Stimulated activated CD4-positive, alpha-beta T cell treated with anti-CD3 and anti-CD28 coated beads, TNF-alpha, amount 100 ng/mL, for 4 hours (primary cell): ENCODE data around the gene INTS6L.
A peak's percentile ranks its signal among the peaks of the same experiment; 100 is the strongest.
"Not testable (repeated sequence)": the region's sequence is repeated elsewhere in the genome, so short reads cannot be mapped to it uniquely, and the experiment has no call there.

Experiments used
- DNase-seq, 3 experiments: peaks; one replicate each; pipeline ENCODE4 v3.0.0-alpha.2; 2020; ENCODE audit warnings: low read depth in 3 of 3

INTS6L gene

DNA sequence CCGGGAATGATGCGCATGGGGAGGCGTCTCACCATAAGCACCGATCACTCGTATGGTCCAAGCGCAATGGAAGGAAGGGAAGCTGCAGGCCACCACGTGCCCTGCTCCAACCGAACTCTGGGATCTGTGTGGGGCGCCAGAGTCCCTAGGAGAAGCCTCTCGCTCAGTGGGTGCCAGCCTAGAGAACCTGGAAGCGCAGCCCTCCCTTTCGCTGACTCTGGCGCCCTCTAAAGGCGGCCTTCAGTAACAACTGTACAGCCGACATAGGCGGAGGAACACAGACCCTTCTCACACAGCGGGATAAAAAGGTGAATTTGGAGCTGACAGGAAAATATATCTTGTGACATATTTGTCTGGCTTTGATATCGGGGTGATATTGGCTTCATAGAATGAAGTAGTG is 76.0 kb downstream of the INTS6L start:
- peak in 2 of 3 experiments; percentile 4 to 9 for DNase-seq

DNA sequence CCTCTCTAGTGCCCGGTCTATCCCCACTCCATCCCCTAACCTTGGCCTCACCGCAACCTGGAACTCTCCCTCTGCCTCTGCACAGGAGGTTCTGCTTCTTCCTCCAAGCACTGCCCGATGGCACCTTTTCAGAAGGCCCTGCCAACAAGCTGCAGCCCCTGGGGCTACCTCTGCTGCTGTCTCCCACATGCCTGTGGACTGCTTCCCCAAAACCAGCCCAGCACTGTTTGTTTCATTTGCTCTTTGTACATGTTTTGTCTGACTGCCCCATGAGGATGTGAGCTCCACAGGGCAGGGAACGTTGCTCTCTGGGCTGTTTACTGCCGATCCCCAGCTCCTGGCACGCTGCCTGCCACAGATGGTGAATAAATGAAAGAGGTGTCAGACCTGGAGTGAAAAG is 85.4 kb downstream of the INTS6L start:
- DNase-seq = no peak

DNA sequence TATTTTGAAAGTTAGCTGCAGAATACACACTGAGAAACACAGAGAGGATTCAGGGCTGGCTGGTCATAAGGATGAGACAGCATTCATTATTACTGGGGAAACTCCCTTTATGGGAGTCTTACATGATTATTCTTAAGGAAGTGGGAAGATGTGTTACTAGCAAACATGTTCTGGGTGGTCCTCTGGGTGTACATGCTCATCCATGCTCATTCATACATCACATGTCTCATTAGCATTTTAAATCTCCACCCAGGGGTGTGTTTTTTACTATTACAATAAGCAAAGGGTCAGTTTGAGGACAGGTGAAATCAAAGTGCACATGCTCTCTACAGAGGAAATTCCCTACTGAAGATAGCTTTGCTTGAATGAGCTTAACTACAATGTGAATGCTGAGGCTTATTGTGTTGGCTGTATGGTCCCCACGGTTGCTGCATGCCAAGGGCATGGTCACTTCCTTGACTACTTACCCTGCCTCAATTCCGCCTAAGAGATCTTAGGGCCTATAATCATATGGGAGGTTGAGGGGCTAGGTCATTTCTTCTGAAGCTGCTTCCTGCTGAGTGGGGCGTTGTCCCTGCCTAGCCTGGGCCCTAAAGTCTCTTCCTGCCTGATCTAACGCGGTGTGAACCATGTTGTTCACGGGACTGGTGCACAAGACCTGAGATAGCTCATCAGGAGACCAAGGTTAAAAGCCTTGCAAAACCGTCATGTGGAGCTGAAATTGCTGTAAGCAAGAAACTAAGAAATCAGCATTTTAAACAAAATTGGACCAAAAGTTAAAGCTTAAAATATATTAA is 104.1 kb downstream of the INTS6L start:
- DNase-seq = not testable (repeated sequence)

DNA sequence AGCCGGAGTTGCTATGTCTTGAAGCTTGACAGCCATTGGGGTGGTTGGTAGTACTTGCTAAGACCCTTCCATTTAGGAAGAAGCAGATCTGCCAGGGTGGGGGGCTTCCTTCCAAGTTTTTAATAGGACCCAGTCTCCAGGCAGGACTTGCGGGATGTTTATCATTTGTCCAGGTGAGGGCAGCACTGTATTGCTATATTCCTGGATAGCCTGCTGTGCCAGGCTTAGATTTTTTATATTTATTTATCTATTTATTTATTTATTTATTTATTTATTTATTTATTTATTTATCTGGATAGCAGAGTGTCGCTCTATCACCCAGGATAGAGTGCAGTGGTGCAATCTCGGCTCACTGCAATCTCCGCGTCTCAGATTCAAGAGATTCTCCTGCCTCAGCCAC is 105.5 kb downstream of the INTS6L start:
- no peak for DNase-seq

DNA sequence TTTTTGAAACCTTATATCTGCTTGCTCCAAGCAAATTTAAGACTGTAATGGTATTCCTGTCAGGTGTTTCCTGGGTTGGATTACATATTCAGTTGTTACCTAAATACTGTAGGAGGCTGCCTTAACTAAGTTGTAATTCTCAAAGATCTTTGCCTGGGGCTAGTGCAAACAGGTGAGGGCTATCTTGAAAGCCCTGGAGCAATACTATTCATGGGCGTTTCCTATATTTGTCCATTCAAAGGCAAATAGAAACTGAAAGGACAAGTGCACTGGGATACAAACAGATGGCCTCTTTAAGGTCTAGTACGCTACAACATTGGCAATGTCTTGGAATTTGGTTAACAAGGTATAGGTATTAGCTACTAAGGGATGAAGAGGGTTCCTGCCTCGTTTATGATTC is 108.9 kb downstream of the INTS6L start:
- no peak for DNase-seq
